Smooth muscle cell (in vitro differentiated cells): Measurements from ENCODE around the gene PIP5KL1. TPM values are rescaled to one million over a fixed set of nuclear protein-coding genes. Genes with fewer than 3 reads are reported as not detected.

Experiments
- DNase-seq: peaks from one replicate; lab custom pipeline; 2025; ENCODE audit not compliant: unreplicated experiment; lab: John Stamatoyannopoulos, UW
- H2AFZ ChIP-seq: fragments of 200-600 bp; sonication (generic); 2 replicates; pipeline ENCODE4 v1.6.0; 2016; ENCODE audit warnings: antibody characterized with exemption, low read depth, mild to moderate bottlenecking
- H3F3A ChIP-seq: fragments of 200-600 bp; sonication (generic); 2 replicates; pipeline ENCODE4 v1.6.0; 2017; ENCODE audit warnings: antibody characterized with exemption, low read depth
- H3K27ac ChIP-seq: fragments of 200-600 bp; sonication (generic); 2 replicates; pipeline ENCODE4 v1.5.1; 2016; ENCODE audit warnings: low read depth, mild to moderate bottlenecking
- H3K27me3 ChIP-seq: fragments of 200-600 bp; sonication (generic); 2 replicates; pipeline ENCODE4 v1.6.1; 2016; ENCODE audit warnings: low read depth, mild to moderate bottlenecking
- H3K36me3 ChIP-seq: fragments of 200-600 bp; sonication (generic); 2 replicates; pipeline ENCODE4 v1.5.1; 2016; ENCODE audit warnings: low read depth
- H3K4me1 ChIP-seq: fragments of 200-600 bp; sonication (generic); 2 replicates; pipeline ENCODE4 v1.5.1; 2016; ENCODE audit warnings: low read depth
- H3K4me2 ChIP-seq: fragments of 200-600 bp; sonication (generic); 2 replicates; pipeline ENCODE4 v1.6.0; 2016; ENCODE audit warnings: mild to moderate bottlenecking
- H3K4me3 ChIP-seq: fragments of 200-600 bp; sonication (generic); 2 replicates; pipeline ENCODE4 v1.5.1; 2016; ENCODE audit warnings: mild to moderate bottlenecking
- H3K79me2 ChIP-seq: fragments of 200-600 bp; sonication (generic); 2 replicates; pipeline ENCODE4 v1.6.0; 2016; ENCODE audit warnings: low read depth, mild to moderate bottlenecking
- H3K9ac ChIP-seq: fragments of 200-600 bp; sonication (generic); 2 replicates; pipeline ENCODE4 v1.6.0; 2016; ENCODE audit warnings: low read depth
- H3K9me3 ChIP-seq: fragments of 200-600 bp; sonication (generic); replicated peaks from 2 replicates; pipeline ENCODE4 v1.5.1; 2016; ENCODE audit warnings: low read depth
- H4K20me1 ChIP-seq: fragments of 200-600 bp; sonication (generic); 2 replicates; pipeline ENCODE4 v1.6.0; 2016; ENCODE audit warnings: low read depth
- CTCF ChIP-seq: fragments of 200-600 bp; sonication (generic); IDR thresholded peaks from 2 replicates; pipeline ENCODE4 v1.5.1; 2017; ENCODE audit warnings: borderline replicate concordance, mild to moderate bottlenecking, antibody characterized with exemption; ENCODE audit not compliant: insufficient read depth, poor library complexity, severe bottlenecking
- WGBS: methylation state at CpG from one replicate; pipeline ENCODE4 v1.1.7; 2016; ENCODE audit warnings: low lambda C conversion rate; 5-methylcytosine and 5-hydroxymethylcytosine counted together
- polyA plus RNA-seq: library from polyadenylated mRNA; unstranded; fragments of >200 nt; fragmentation: Nextera tagmentation; extraction: Ambion mirVana; gene quantifications from 2 replicates; pipeline ENCODE4 v1.2.1, GENCODE V29; 2016
- total RNA-seq: library from RNA; depleted of rRNA; stranded (reverse); fragments of >200 nt; gene quantifications from 2 replicates; pipeline ENCODE4 v1.2.3, GENCODE V29; 2014

Gene PIP5KL1
- total and polyA plus RNA-seq, 2 experiments from 2014 or later: 1.1 to 2.7 TPM

- peak overlapping the region; percentile 45 for H3K4me3 ChIP-seq
These were observed 4.3 kb downstream of the PIP5KL1 start for GRCh38 chr9:127925959-127926905.

GRCh38 chr9:127924736-127925444 is 5.7 kb downstream of the PIP5KL1 start:
- Histone ChIP-seq H3K79me2 (no peaks in the 10 kb centered on the region), H3F3A (peaks cover 7% of the 10 kb centered on the region), H3K9ac (no peak overlapping the region), H3K4me3 (no peak overlapping the region), H3K27me3 (peaks cover 23% of the 10 kb centered on the region), H3K36me3 (no peaks in the 10 kb centered on the region), H3K4me2 (no peak overlapping the region), H2AFZ (no peak overlapping the region), H4K20me1 (no peaks in the 10 kb centered on the region), H3K9me3 (no peaks in the 10 kb centered on the region), H3K27ac (no peak overlapping the region), H3K4me1 (peaks cover 13% of the 10 kb centered on the region)
- WGBS: 92% methylated on average over 22 of the region's 22 CpGs
- TF ChIP-seq CTCF: no peak
- DNase-seq: no peak

More at GRCh38 chr9:127925959-127926905, 4.3 kb downstream of the PIP5KL1 start:
- Histone ChIP-seq H2AFZ (no peak overlapping the region), H3K36me3 (no peaks in the 10 kb centered on the region), H3F3A (peaks cover 5% of the 10 kb centered on the region), H3K9ac (no peak overlapping the region), H3K27me3 (peaks cover 23% of the 10 kb centered on the region), H3K27ac (no peak overlapping the region), H3K79me2 (no peaks in the 10 kb centered on the region), H4K20me1 (no peaks in the 10 kb centered on the region), H3K9me3 (no peaks in the 10 kb centered on the region), H3K4me1 (peaks cover 18% of the 10 kb centered on the region), H3K4me2 (peak overlapping the region; percentile 91)
- 54% methylated on average over 14 of the region's 14 CpGs for WGBS
- DNase-seq: no peak
- no peak for TF ChIP-seq CTCF

- Histone ChIP-seq H3K27me3 (peaks cover 23% of the 10 kb centered on the region), H3K4me1 (peaks cover 13% of the 10 kb centered on the region), H3K4me3 (no peak overlapping the region), H4K20me1 (no peaks in the 10 kb centered on the region), H3K4me2 (no peak overlapping the region), H3K9me3 (no peaks in the 10 kb centered on the region), H2AFZ (no peak overlapping the region), H3K79me2 (no peaks in the 10 kb centered on the region), H3K27ac (peak overlapping the region; percentile 59), H3K36me3 (no peaks in the 10 kb centered on the region), H3F3A (peaks cover 10% of the 10 kb centered on the region), H3K9ac (no peak overlapping the region)
- no peak for TF ChIP-seq CTCF
- 62% methylated on average over 8 of the region's 8 CpGs for WGBS
- DNase-seq: no peak
These were observed 6.8 kb downstream of the PIP5KL1 start for GRCh38 chr9:127923771-127924170.
